Transverse colon (tissue), 4 donors: ENCODE data around the gene NUCB1. TPM values are rescaled to one million over a fixed set of nuclear protein-coding genes. Genes with fewer than 3 reads are reported as not detected.
"Not testable (repeated sequence)": the region's sequence is repeated elsewhere in the genome, so short reads cannot be mapped to it uniquely, and the experiment has no call there.

Experiments used
- DNase-seq: peaks from one replicate; pipeline ENCODE4 v3.0.0-alpha.2; 2019
- H3K27ac ChIP-seq, 4 donors: fragments of 200-600 bp; sonication (generic); 2 replicates each; pipeline ENCODE4 v1.5.1; 2016 to 2018; ENCODE audit warnings: inconsistent platforms in 4 of 4
- H3K27me3 ChIP-seq: fragments of 200-600 bp; sonication (generic); 2 replicates; pipeline ENCODE4 v1.5.1; 2017; ENCODE audit warnings: inconsistent platforms
- H3K36me3 ChIP-seq, 4 donors: fragments of 200-600 bp; sonication (generic); 2 replicates each; pipeline ENCODE4 v1.5.1; 2017 to 2019; ENCODE audit warnings: inconsistent platforms in 4 of 4
- H3K4me1 ChIP-seq, 4 donors: fragments of 200-600 bp; sonication (generic); 2 replicates each; pipeline ENCODE4 v1.5.1; 2017 to 2020; ENCODE audit warnings: inconsistent platforms in 4 of 4
- H3K4me3 ChIP-seq, 4 donors: fragments of 200-600 bp; sonication (generic); 1 replicate in 1 of 4; 2 replicates in 3 of 4; pipeline versions ENCODE4 v1.5.1 to v1.6.1; 2017 to 2019; ENCODE audit warnings: inconsistent platforms in 4 of 4
- H3K9me3 ChIP-seq, 2 donors: fragments of 200-600 bp; sonication (generic); 2 replicates each; pipeline ENCODE4 v1.5.1; 2017 to 2019; ENCODE audit warnings: inconsistent platforms in 2 of 2
- CTCF ChIP-seq, 5 experiments: fragments of 200-600 bp in 3 of 5; fragments of 450-650 bp in 2 of 5; sonication (generic) in 3 of 5; IDR thresholded peaks; 1 replicate in 2 of 5; 2 replicates in 3 of 5; pipeline ENCODE4 v1.5.1; 2016 to 2017; ENCODE audit warnings: antibody characterized with exemption in 5 of 5, inconsistent platforms in 3 of 5, mild to moderate bottlenecking in 2 of 5, moderate library complexity in 1 of 5
- EP300 ChIP-seq: sonication (generic); formaldehyde crosslinking; IDR thresholded peaks from one replicate; pipeline ENCODE4 v1.6.1; 2017; ENCODE audit warnings: antibody characterized with exemption, low read depth
- POLR2A ChIP-seq: fragments of 450-650 bp; IDR thresholded peaks from one replicate; pipeline ENCODE4 v1.6.1; 2016; ENCODE audit warnings: antibody characterized with exemption, mild to moderate bottlenecking, moderate library complexity
- POLR2AphosphoS5 ChIP-seq, 3 donors: sonication (generic); formaldehyde crosslinking; IDR thresholded peaks; one replicate each; pipeline ENCODE4 v1.6.1; 2016; ENCODE audit warnings: antibody characterized with exemption in 3 of 3
- WGBS, 2 donors: methylation state at CpG; one replicate each; pipeline ENCODE4 v1.1.5; 2018; ENCODE audit warnings: low coverage in 1 of 2; 5-methylcytosine and 5-hydroxymethylcytosine counted together
- in situ Hi-C, 4 donors: fragments of 200-750 bp; cut with MboI; loops; one replicate each; pipeline versions ENCODE4 v1.15.0 to v1.15.1; 2017; ENCODE audit warnings: low sequenced_read_pairs in 3 of 4, low pct_ligation_motif_present in 1 of 4, low pct_unique_long_range_greater_than_20kb in 1 of 4
- intact Hi-C: fragments of 100-400 bp; cut with DNase I; formaldehyde crosslinking; loops from one replicate; pipeline ENCODE4 v1.15.1; 2023; ENCODE audit warnings: low total_unique reads
- total RNA-seq, 4 donors: library from RNA; depleted of rRNA; stranded (reverse); fragments of >200 nt; gene quantifications; one replicate each; pipeline ENCODE4 v1.1.0, GENCODE V29; 2016

NUCB1 gene
- total RNA-seq, 4 donors from 2014 or later: 135 to 196 (median 174) TPM

GRCh38 chr19:48914181-48914580 is 14.1 kb downstream of the NUCB1 start:
- no peaks in the 10 kb centered on the region for H3K9me3 ChIP-seq
- TF ChIP-seq EP300: no peak
- no peak for TF ChIP-seq CTCF (IDR thresholded peaks at IDR 0.05)
- no peak for TF ChIP-seq POLR2AphosphoS5 (IDR thresholded peaks at IDR 0.05)
- no peak for TF ChIP-seq POLR2A
- 99% methylated on average over 8 of the region's 8 CpGs; no CpG with 5 or more reads in 1 of the 2 donors for WGBS, 2 donors
- in situ Hi-C loops: no loop called here
- no peak overlapping the region for H3K4me3 ChIP-seq
- intact Hi-C loops: no loop called here
- H3K36me3 ChIP-seq: peaks cover 0 to 82% (median 18%) of the 10 kb centered on the region in 4 donors
- no peaks in the 10 kb centered on the region for H3K27me3 ChIP-seq
- no peaks in the 10 kb centered on the region for H3K4me1 ChIP-seq
- no peak for DNase-seq
- H3K27ac ChIP-seq: no peak overlapping the region

- no peak for TF ChIP-seq POLR2AphosphoS5 (IDR thresholded peaks at IDR 0.05)
- no peak for TF ChIP-seq CTCF (IDR thresholded peaks at IDR 0.05)
- no peak for TF ChIP-seq EP300
- no peak for TF ChIP-seq POLR2A
- 83 to 85% methylated on average over 8 of the region's 8 CpGs for WGBS, 2 donors
- Histone ChIP-seq H3K4me3 (no peak overlapping the region), H3K36me3 (peaks cover 0 to 68% (median 12%) of the 10 kb centered on the region in 4 donors), H3K27ac (no peak overlapping the region), H3K9me3 (no peaks in the 10 kb centered on the region), H3K27me3 (no peaks in the 10 kb centered on the region), H3K4me1 (no peaks in the 10 kb centered on the region)
- in situ Hi-C loops (no loop called here), intact Hi-C loops (no loop called here)
- DNase-seq: no peak
Measured at GRCh38 chr19:48915757-48916156, 15.6 kb downstream of the NUCB1 start.

- no peak overlapping the region for H3K27ac ChIP-seq
- H3K9me3 ChIP-seq: no peaks in the 10 kb centered on the region
- no peak overlapping the region for H3K4me3 ChIP-seq
- intact Hi-C loops (no loop called here), in situ Hi-C loops (no loop called here)
- DNase-seq: no peak
- WGBS, 2 donors: 60 to 82% methylated on average over 1 to 6 of the region's 6 CpGs
- no peaks in the 10 kb centered on the region for H3K27me3 ChIP-seq
- no peak for TF ChIP-seq CTCF (IDR thresholded peaks at IDR 0.05)
- no peak for TF ChIP-seq EP300
- TF ChIP-seq POLR2A: no peak
- TF ChIP-seq POLR2AphosphoS5 (IDR thresholded peaks at IDR 0.05): no peak
- peaks cover 0 to 45% (median 1%) of the 10 kb centered on the region in 4 donors for H3K36me3 ChIP-seq
- no peaks in the 10 kb centered on the region for H3K4me1 ChIP-seq
Measured at GRCh38 chr19:48918071-48918470, 18.0 kb downstream of the NUCB1 start.

DNA sequence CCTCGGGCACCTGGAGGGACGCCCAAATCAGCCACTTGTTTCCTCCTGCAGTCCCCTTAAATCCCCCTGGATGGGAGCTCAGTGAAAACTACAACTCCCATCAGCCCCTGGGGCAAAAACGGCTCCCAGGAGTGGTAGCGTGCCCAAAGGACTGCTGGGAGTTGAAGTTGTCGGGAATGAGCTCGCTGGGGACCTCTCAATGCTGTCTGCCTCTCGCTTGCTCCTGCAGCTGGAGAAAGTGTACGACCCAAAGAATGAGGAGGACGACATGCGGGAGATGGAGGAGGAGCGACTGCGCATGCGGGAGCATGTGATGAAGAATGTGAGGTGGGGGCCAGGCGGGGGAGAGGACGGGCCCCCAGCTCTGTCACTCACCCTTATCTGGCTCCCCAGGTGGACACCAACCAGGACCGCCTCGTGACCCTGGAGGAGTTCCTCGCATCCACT is 18.7 kb downstream of the NUCB1 start:
- no peak for DNase-seq
- no peaks in the 10 kb centered on the region for H3K4me1 ChIP-seq
- TF ChIP-seq POLR2AphosphoS5 (IDR thresholded peaks at IDR 0.05): no peak
- no peak for TF ChIP-seq CTCF (IDR thresholded peaks at IDR 0.05)
- TF ChIP-seq POLR2A: no peak
- no peak for TF ChIP-seq EP300
- in situ Hi-C loops (no loop called here), intact Hi-C loops (no loop called here)
- H3K36me3 ChIP-seq: peaks cover 0 to 38% (median 0%) of the 10 kb centered on the region in 4 donors
- no peaks in the 10 kb centered on the region for H3K9me3 ChIP-seq
- H3K4me3 ChIP-seq: no peak overlapping the region
- WGBS, 2 donors: 91% methylated on average over 18 of the region's 18 CpGs; no CpG with 5 or more reads in 1 of the 2 donors
- no peaks in the 10 kb centered on the region for H3K27me3 ChIP-seq
- H3K27ac ChIP-seq: no peak overlapping the region

DNA sequence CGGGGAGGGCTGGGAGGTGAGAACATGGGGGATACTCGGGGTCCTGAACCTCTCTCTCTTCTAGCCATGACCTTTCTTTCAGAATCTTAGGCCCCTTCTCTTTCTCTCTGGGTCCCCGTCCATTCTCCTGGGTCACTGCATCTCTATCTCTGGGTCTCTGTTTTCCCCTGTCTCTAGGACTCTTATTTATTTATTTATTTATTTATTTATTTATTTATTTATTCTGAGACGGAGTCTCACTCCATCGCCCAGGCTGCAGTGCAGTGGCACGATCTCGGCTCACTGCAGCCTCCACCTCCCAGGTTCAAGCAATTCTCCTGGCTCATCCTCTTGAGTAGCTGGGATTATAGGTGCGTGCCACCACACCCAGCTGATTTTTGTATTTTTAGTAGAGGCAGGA is 19.2 kb downstream of the NUCB1 start:
- H3K27ac ChIP-seq, DNase-seq, H3K9me3 ChIP-seq, H3K4me3 ChIP-seq, in situ Hi-C loops, H3K27me3 ChIP-seq, intact Hi-C loops, H3K4me1 ChIP-seq: not testable (repeated sequence)
- 98% methylated on average over 8 of the region's 8 CpGs; no CpG with 5 or more reads in 1 of the 2 donors for WGBS, 2 donors
- H3K36me3 ChIP-seq: peaks cover 0 to 34% (median 0%) of the 10 kb centered on the region in 4 donors
